WTC11 (cell line): ENCODE results near the gene CHRM2. TPM values are rescaled to one million over a fixed set of nuclear protein-coding genes. Genes with fewer than 3 reads are reported as not detected.

Experiments
- ATAC-seq: fragments of 200-7000 bp; cut with Tn5 transposase; 2 replicates; pipeline ENCODE4 v1.10.0; 2021; ENCODE audit warnings: mild to moderate bottlenecking, moderate library complexity
- CTCF ChIA-PET: fragments of 300-600 bp; sonication (Branson Sonifier 250); formaldehyde crosslinking; loops from one replicate; lab custom pipeline; 2021; ENCODE audit warnings: antibody characterized with exemption; lab: Charles Lee
- POLR2A ChIA-PET: fragments of 350-600 bp; sonication (Branson Sonifier 250); formaldehyde crosslinking; loops from one replicate; lab custom pipeline; 2021; ENCODE audit warnings: antibody characterized with exemption; lab: Charles Lee
- DNase-seq: peaks from one replicate; pipeline ENCODE4 v3.0.0; 2021; ENCODE audit warnings: low spot score
- H3K27ac Mint-ChIP-seq: 2 replicates; pipeline ENCODE4 v1.8.0; 2021; ENCODE audit warnings: mixed read lengths
- H3K27me3 Mint-ChIP-seq: 2 replicates; pipeline ENCODE4 v1.8.0; 2021; ENCODE audit warnings: low read depth, mild to moderate bottlenecking, moderate library complexity, mixed read lengths
- H3K36me3 Mint-ChIP-seq: 2 replicates; pipeline ENCODE4 v1.8.0; 2021; ENCODE audit warnings: mixed read lengths
- H3K4me1 Mint-ChIP-seq: 2 replicates; pipeline ENCODE4 v1.8.0; 2022; ENCODE audit warnings: mixed read lengths
- H3K4me3 Mint-ChIP-seq: 2 replicates; pipeline ENCODE4 v1.8.0; 2021; ENCODE audit warnings: mild to moderate bottlenecking, moderate library complexity, mixed read lengths
- H3K9me3 Mint-ChIP-seq: 2 replicates; pipeline ENCODE4 v1.8.0; 2021; ENCODE audit warnings: mixed read lengths
- ELF4 ChIP-seq: sonication (generic); formaldehyde crosslinking; IDR thresholded peaks from 2 replicates; pipeline ENCODE4 v1.8.1; 2022; ENCODE audit warnings: low read depth, mild to moderate bottlenecking, moderate library complexity, missing genetic modification reagents
- FOXP4 ChIP-seq: sonication (generic); formaldehyde crosslinking; IDR thresholded peaks from 2 replicates; pipeline ENCODE4 v1.8.0; 2022; ENCODE audit warnings: mild to moderate bottlenecking, missing genetic modification reagents
- GRHL2 ChIP-seq: fragments of 250-450 bp; sonication (Bioruptor Pico); IDR thresholded peaks from 2 replicates; pipeline ENCODE4 v1.8.0; 2022; ENCODE audit warnings: mild to moderate bottlenecking, moderate library complexity; ENCODE audit not compliant: insufficient replicate concordance, severe bottlenecking
- GTF2I ChIP-seq: fragments of 250-450 bp; sonication (Bioruptor Pico); conservative IDR thresholded peaks from 2 replicates; pipeline ENCODE4 v1.4.0; 2021; ENCODE audit warnings: mild to moderate bottlenecking
- HMGA2 ChIP-seq: fragments of 250-450 bp; sonication (Bioruptor Pico); IDR thresholded peaks from 2 replicates; pipeline ENCODE4 v1.4.0; 2021; ENCODE audit warnings: mild to moderate bottlenecking, moderate library complexity
- IRF2 ChIP-seq: sonication (generic); formaldehyde crosslinking; IDR thresholded peaks from 2 replicates; pipeline ENCODE4 v1.8.0; 2022; ENCODE audit warnings: low read depth, missing genetic modification reagents, borderline replicate concordance
- KAT7 ChIP-seq: sonication (generic); formaldehyde crosslinking; IDR thresholded peaks from 2 replicates; pipeline ENCODE4 v1.8.1; 2023; ENCODE audit warnings: missing genetic modification reagents, mild to moderate bottlenecking, borderline replicate concordance
- MXD4 ChIP-seq: fragments of 250-450 bp; sonication (Bioruptor Pico); IDR thresholded peaks from 2 replicates; pipeline ENCODE4 v1.8.0; 2021; ENCODE audit warnings: mild to moderate bottlenecking, moderate library complexity, borderline replicate concordance
- RORB ChIP-seq: fragments of 250-450 bp; sonication (Bioruptor Pico); IDR thresholded peaks from 2 replicates; pipeline ENCODE4 v1.9.0; 2021; ENCODE audit warnings: mild to moderate bottlenecking
- SOX15 ChIP-seq: fragments of 250-450 bp; sonication (Bioruptor Pico); IDR thresholded peaks from 2 replicates; pipeline ENCODE4 v1.9.0; 2021; ENCODE audit warnings: mild to moderate bottlenecking
- TEAD4 ChIP-seq: sonication (generic); formaldehyde crosslinking; IDR thresholded peaks from 2 replicates; pipeline ENCODE4 v1.8.0; 2022; ENCODE audit warnings: mild to moderate bottlenecking, missing genetic modification reagents
- USF2 ChIP-seq: sonication (generic); formaldehyde crosslinking; IDR thresholded peaks from 2 replicates; pipeline ENCODE4 v1.8.1; 2023; ENCODE audit warnings: mild to moderate bottlenecking, missing genetic modification reagents, moderate library complexity
- ZBTB43 ChIP-seq: sonication (generic); formaldehyde crosslinking; IDR thresholded peaks from 2 replicates; pipeline ENCODE4 v1.8.1; 2023; ENCODE audit warnings: mild to moderate bottlenecking, missing genetic modification reagents
- ZNF121 ChIP-seq: sonication (generic); formaldehyde crosslinking; IDR thresholded peaks from 2 replicates; pipeline ENCODE4 v1.8.0; 2023; ENCODE audit warnings: missing genetic modification reagents
- ZNF138 ChIP-seq: sonication (generic); formaldehyde crosslinking; conservative IDR thresholded peaks from 2 replicates; pipeline ENCODE4 v1.8.1; 2022; ENCODE audit warnings: mild to moderate bottlenecking, moderate library complexity, missing genetic modification reagents
- ZNF416 ChIP-seq: fragments of 250-450 bp; sonication (Bioruptor Pico); IDR thresholded peaks from 2 replicates; pipeline ENCODE4 v1.9.0; 2021; ENCODE audit warnings: mild to moderate bottlenecking, inconsistent platforms
- ZSCAN18 ChIP-seq: fragments of 250-450 bp; sonication (Bioruptor Pico); IDR thresholded peaks from 2 replicates; pipeline ENCODE4 v2.1.2; 2022; ENCODE audit warnings: mild to moderate bottlenecking, moderate library complexity
- total RNA-seq: library from RNA; stranded (reverse); gene quantifications from 3 replicates; pipeline ENCODE4 v1.2.3, GENCODE V29; 2021
- TF ChIP-seq, protein P1 (sequence below): fragments of 250-450 bp; sonication (Bioruptor Pico); IDR thresholded peaks from 2 replicates; pipeline ENCODE4 v1.9.0; 2021; ENCODE audit warnings: mild to moderate bottlenecking, borderline replicate concordance

Gene CHRM2
- total RNA-seq, 1 experiment from 2014 or later = 0.15 TPM

- TF ChIP-seq, protein P1, sequence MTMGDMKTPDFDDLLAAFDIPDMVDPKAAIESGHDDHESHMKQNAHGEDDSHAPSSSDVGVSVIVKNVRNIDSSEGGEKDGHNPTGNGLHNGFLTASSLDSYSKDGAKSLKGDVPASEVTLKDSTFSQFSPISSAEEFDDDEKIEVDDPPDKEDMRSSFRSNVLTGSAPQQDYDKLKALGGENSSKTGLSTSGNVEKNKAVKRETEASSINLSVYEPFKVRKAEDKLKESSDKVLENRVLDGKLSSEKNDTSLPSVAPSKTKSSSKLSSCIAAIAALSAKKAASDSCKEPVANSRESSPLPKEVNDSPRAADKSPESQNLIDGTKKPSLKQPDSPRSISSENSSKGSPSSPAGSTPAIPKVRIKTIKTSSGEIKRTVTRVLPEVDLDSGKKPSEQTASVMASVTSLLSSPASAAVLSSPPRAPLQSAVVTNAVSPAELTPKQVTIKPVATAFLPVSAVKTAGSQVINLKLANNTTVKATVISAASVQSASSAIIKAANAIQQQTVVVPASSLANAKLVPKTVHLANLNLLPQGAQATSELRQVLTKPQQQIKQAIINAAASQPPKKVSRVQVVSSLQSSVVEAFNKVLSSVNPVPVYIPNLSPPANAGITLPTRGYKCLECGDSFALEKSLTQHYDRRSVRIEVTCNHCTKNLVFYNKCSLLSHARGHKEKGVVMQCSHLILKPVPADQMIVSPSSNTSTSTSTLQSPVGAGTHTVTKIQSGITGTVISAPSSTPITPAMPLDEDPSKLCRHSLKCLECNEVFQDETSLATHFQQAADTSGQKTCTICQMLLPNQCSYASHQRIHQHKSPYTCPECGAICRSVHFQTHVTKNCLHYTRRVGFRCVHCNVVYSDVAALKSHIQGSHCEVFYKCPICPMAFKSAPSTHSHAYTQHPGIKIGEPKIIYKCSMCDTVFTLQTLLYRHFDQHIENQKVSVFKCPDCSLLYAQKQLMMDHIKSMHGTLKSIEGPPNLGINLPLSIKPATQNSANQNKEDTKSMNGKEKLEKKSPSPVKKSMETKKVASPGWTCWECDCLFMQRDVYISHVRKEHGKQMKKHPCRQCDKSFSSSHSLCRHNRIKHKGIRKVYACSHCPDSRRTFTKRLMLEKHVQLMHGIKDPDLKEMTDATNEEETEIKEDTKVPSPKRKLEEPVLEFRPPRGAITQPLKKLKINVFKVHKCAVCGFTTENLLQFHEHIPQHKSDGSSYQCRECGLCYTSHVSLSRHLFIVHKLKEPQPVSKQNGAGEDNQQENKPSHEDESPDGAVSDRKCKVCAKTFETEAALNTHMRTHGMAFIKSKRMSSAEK (CRISPR knock-in tag) = no peak
- no peak for TF ChIP-seq GTF2I (CRISPR knock-in tag)
- TF ChIP-seq IRF2 = no peak
- no peak for TF ChIP-seq ZSCAN18
- TF ChIP-seq, all 79 proteins: peak for 0
Observed at GRCh38 chr7:137007001-137007694, 138.7 kb downstream of the CHRM2 start (continued).

DNA sequence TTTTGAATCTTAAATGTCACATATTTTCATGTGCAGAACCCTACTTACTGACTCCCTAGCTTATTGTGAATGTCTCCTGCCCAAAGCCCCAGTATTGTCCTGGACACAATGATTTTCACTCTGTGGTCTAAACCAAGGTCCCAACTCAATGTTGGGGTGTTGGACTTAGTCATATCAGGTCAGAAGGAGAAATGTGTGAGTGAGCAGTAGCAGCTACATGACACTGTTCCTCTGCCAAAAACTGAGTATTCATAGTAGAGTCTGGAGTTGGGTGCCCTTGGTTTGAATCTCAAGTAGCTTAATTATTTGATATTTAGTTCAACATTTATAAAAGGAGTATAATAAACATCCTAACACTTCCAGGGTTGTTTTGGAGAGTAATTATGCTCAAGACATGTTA lies 141.0 kb downstream of the CHRM2 start:
- TF ChIP-seq GRHL2 (CRISPR knock-in tag) (no peak), RORB (CRISPR knock-in tag) (no peak), ZNF416 (CRISPR knock-in tag) (no peak), MXD4 (CRISPR knock-in tag) (no peak), KAT7 (CRISPR knock-in tag) (no peak), FOXP4 (CRISPR knock-in tag) (no peak), TEAD4 (no peak), ZBTB43 (CRISPR knock-in tag) (no peak), SOX15 (CRISPR knock-in tag) (no peak), USF2 (CRISPR knock-in tag) (no peak), ELF4 (CRISPR knock-in tag) (no peak), HMGA2 (no peak), ZNF138 (CRISPR knock-in tag) (no peak), ZNF121 (no peak)
- TF ChIP-seq, all 79 proteins: peak for 0
- ChIA-PET CTCF (no interaction called here), POLR2A (no interaction called here)
- Mint-ChIP-seq H3K27ac (no peak overlapping the region), H3K36me3 (no peaks in the 10 kb centered on the region), H3K4me1 (no peaks in the 10 kb centered on the region), H3K4me3 (no peak overlapping the region), H3K9me3 (no peaks in the 10 kb centered on the region), H3K27me3 (no peaks in the 10 kb centered on the region)
- DNase-seq (no peak), ATAC-seq (no peak)
